Thoracic aorta (tissue), 2 donors: Measurements from ENCODE around the gene PDXK. TPM values are rescaled to one million over a fixed set of nuclear protein-coding genes. Genes with fewer than 3 reads are reported as not detected.
A peak's percentile ranks its signal among the peaks of the same experiment; 100 is the strongest.
"Not testable (repeated sequence)": the region's sequence is repeated elsewhere in the genome, so short reads cannot be mapped to it uniquely, and the experiment has no call there.

Experiments
- ATAC-seq: fragments of 150-250 bp; one replicate; pipeline ENCODE4 v1.8.0; 2017; ENCODE audit warnings: low read depth; ENCODE audit not compliant: insufficient number of reproducible peaks, low FRiP score
- DNase-seq: peaks from one replicate; pipeline ENCODE4 v3.0.0-alpha.2; 2020; ENCODE audit warnings: low spot score
- H3K27ac ChIP-seq, 2 donors: fragments of 200-600 bp; sonication (generic); 1 replicate in 1 of 2; 2 replicates in 1 of 2; pipeline ENCODE4 v1.5.1; 2016; ENCODE audit warnings: mild to moderate bottlenecking in 2 of 2, moderate library complexity in 2 of 2
- H3K27me3 ChIP-seq: fragments of 200-600 bp; sonication (generic); replicated peaks from 2 replicates; pipeline ENCODE4 v1.6.0; 2016; ENCODE audit warnings: mild to moderate bottlenecking; ENCODE audit not compliant: insufficient read depth
- H3K36me3 ChIP-seq: fragments of 200-600 bp; sonication (generic); one replicate; pipeline ENCODE4 v1.5.1; 2016
- H3K4me1 ChIP-seq, 2 donors: fragments of 200-600 bp; sonication (generic); 1 replicate in 1 of 2; 2 replicates in 1 of 2; pipeline versions ENCODE4 v1.5.1 to v1.6.0; 2016; ENCODE audit warnings: low read depth in 2 of 2, mild to moderate bottlenecking in 1 of 2; ENCODE audit not compliant: control insufficient read depth in 1 of 2
- H3K4me3 ChIP-seq: fragments of 200-600 bp; sonication (generic); 2 replicates; pipeline ENCODE4 v1.5.1; 2016; ENCODE audit warnings: mild to moderate bottlenecking
- H3K9me3 ChIP-seq: fragments of 200-600 bp; sonication (generic); 2 replicates; pipeline ENCODE4 v1.5.1; 2016
- CTCF ChIP-seq: fragments of 200-600 bp; sonication (generic); IDR thresholded peaks from one replicate; pipeline ENCODE4 v1.5.1; 2019; ENCODE audit warnings: antibody characterized with exemption
- total RNA-seq, 2 donors: library from RNA; depleted of rRNA; stranded (reverse); fragments of >200 nt; gene quantifications; one replicate each; pipeline versions ENCODE4 v1.1.0 to v1.2.3, GENCODE V29; 2016

PDXK gene
- total RNA-seq, 2 donors from 2014 or later: 52.4 to 64.7 TPM

GRCh38 chr21:43708745-43709381, 10.1 kb upstream of the PDXK start:
- no peak overlapping the region for H3K4me3 ChIP-seq
- H3K27me3 ChIP-seq: no peaks in the 10 kb centered on the region
- peaks cover 6 to 17% of the 10 kb centered on the region in 2 donors for H3K4me1 ChIP-seq
- H3K36me3 ChIP-seq: no peaks in the 10 kb centered on the region
- ATAC-seq (no peak), DNase-seq (no peak)
- H3K9me3 ChIP-seq: no peaks in the 10 kb centered on the region
- no peak for TF ChIP-seq CTCF
- H3K27ac ChIP-seq: no peak overlapping the region

GRCh38 chr21:43712268-43712942, 6.5 kb upstream of the PDXK start:
- no peak for DNase-seq
- Histone ChIP-seq H3K36me3 (no peaks in the 10 kb centered on the region), H3K27ac (peak overlapping the region; percentile 50 to 71), H3K4me1 (peaks cover 6 to 11% of the 10 kb centered on the region in 2 donors), H3K27me3 (no peaks in the 10 kb centered on the region), H3K9me3 (no peaks in the 10 kb centered on the region), H3K4me3 (no peak overlapping the region)
- ATAC-seq: no peak
- no peak for TF ChIP-seq CTCF

- not testable (repeated sequence) for H3K9me3 ChIP-seq, H3K36me3 ChIP-seq, H3K27me3 ChIP-seq, DNase-seq, H3K4me3 ChIP-seq, ATAC-seq
- Histone ChIP-seq H3K27ac (peak overlapping the region in 1 of 2 donors; percentile 71), H3K4me1 (peaks cover 6 to 12% of the 10 kb centered on the region in 2 donors)
These were observed 5.8 kb upstream of the PDXK start for GRCh38 chr21:43713123-43713522.

- Histone ChIP-seq H3K9me3 (no peaks in the 10 kb centered on the region), H3K4me1 (peaks cover 21 to 34% of the 10 kb centered on the region in 2 donors), H3K27ac (no peak overlapping the region), H3K4me3 (no peak overlapping the region), H3K27me3 (no peaks in the 10 kb centered on the region), H3K36me3 (no peaks in the 10 kb centered on the region)
- no peak for DNase-seq
- ATAC-seq: no peak
- TF ChIP-seq CTCF: no peak
These were observed 2.4 kb upstream of the PDXK start for GRCh38 chr21:43716376-43717165.

- Histone ChIP-seq H3K36me3 (no peaks in the 10 kb centered on the region), H3K4me3 (no peak overlapping the region), H3K27ac (no peak overlapping the region), H3K27me3 (no peaks in the 10 kb centered on the region), H3K4me1 (peaks cover 24 to 38% of the 10 kb centered on the region in 2 donors), H3K9me3 (no peaks in the 10 kb centered on the region)
- no peak for ATAC-seq
- DNase-seq: no peak
- no peak for TF ChIP-seq CTCF
These were observed 1.6 kb upstream of the PDXK start for GRCh38 chr21:43717166-43717853.
